Activated CD4-positive, alpha-beta T cell treated with anti-CD3 and anti-CD28 coated beads for 1 hour (primary cell): ENCODE results near the gene ATP8A2.
"Not testable (repeated sequence)": the region's sequence is repeated elsewhere in the genome, so short reads cannot be mapped to it uniquely, and the experiment has no call there.

Experiments
- DNase-seq: peaks from one replicate; pipeline ENCODE4 v3.0.0-alpha.2; 2020

ATP8A2 gene

GRCh38 chr13:25570185-25570584, 198.4 kb downstream of the ATP8A2 start:
- DNase-seq = no peak

GRCh38 chr13:25571237-25571636, 199.5 kb downstream of the ATP8A2 start:
- DNase-seq = no peak

GRCh38 chr13:25572171-25572570, 200.4 kb downstream of the ATP8A2 start:
- not testable (repeated sequence) for DNase-seq

- DNase-seq = peak; percentile 57
Observed at GRCh38 chr13:25574437-25575411, 202.9 kb downstream of the ATP8A2 start.

- no peak for DNase-seq
Observed at GRCh38 chr13:25575562-25575961, 203.8 kb downstream of the ATP8A2 start.

GRCh38 chr13:25578526-25578925, 206.8 kb downstream of the ATP8A2 start:
- DNase-seq = no peak

GRCh38 chr13:25579221-25579620, 207.4 kb downstream of the ATP8A2 start:
- DNase-seq = no peak

GRCh38 chr13:25581351-25581750, 209.6 kb downstream of the ATP8A2 start:
- DNase-seq = no peak

GRCh38 chr13:25584087-25584486, 212.3 kb downstream of the ATP8A2 start:
- DNase-seq = no peak

GRCh38 chr13:25585000-25585399, 213.2 kb downstream of the ATP8A2 start:
- DNase-seq = no peak

GRCh38 chr13:25587326-25587980, 215.7 kb downstream of the ATP8A2 start:
- no peak for DNase-seq

GRCh38 chr13:25588336-25589060, 216.7 kb downstream of the ATP8A2 start:
- no peak for DNase-seq

- DNase-seq = no peak
Observed at GRCh38 chr13:25598421-25598820, 226.6 kb downstream of the ATP8A2 start.

GRCh38 chr13:25602176-25602575, 230.4 kb downstream of the ATP8A2 start:
- no peak for DNase-seq

- no peak for DNase-seq
Observed at GRCh38 chr13:25604106-25604505, 232.3 kb downstream of the ATP8A2 start.

- DNase-seq = no peak
Observed at GRCh38 chr13:25607096-25607495, 235.3 kb downstream of the ATP8A2 start.

- DNase-seq = no peak
Observed at GRCh38 chr13:25608181-25608580, 236.4 kb downstream of the ATP8A2 start.

- DNase-seq = no peak
Observed at GRCh38 chr13:25616674-25617073, 244.9 kb downstream of the ATP8A2 start.

- no peak for DNase-seq
Observed at GRCh38 chr13:25619897-25620296, 248.1 kb downstream of the ATP8A2 start.

GRCh38 chr13:25625414-25625813, 253.6 kb downstream of the ATP8A2 start:
- DNase-seq = no peak

GRCh38 chr13:25630329-25630900, 258.6 kb downstream of the ATP8A2 start:
- DNase-seq = no peak

GRCh38 chr13:25632166-25632888, 260.6 kb downstream of the ATP8A2 start:
- DNase-seq = no peak
